Dermis microvascular lymphatic vessel endothelial cell (primary cell): ENCODE results near the gene TPRN. TPM values are rescaled to one million over a fixed set of nuclear protein-coding genes. Genes with fewer than 3 reads are reported as not detected.
A peak's percentile ranks its signal among the peaks of the same experiment; 100 is the strongest.

Source experiments
- DNase-seq, 2 donors: peaks; one replicate each; pipeline versions ENCODE4 v3.0.0 to v3.0.0-alpha.2; 2010; ENCODE audit warnings: low read depth in 2 of 2
- total RNA-seq: library from RNA; depleted of rRNA; stranded (reverse); fragments of >200 nt; gene quantifications from 2 replicates; pipeline ENCODE4 v1.2.1, GENCODE V29; 2014

TPRN gene
- total RNA-seq, 1 donor from 2014 or later = 3.3 TPM

DNA sequence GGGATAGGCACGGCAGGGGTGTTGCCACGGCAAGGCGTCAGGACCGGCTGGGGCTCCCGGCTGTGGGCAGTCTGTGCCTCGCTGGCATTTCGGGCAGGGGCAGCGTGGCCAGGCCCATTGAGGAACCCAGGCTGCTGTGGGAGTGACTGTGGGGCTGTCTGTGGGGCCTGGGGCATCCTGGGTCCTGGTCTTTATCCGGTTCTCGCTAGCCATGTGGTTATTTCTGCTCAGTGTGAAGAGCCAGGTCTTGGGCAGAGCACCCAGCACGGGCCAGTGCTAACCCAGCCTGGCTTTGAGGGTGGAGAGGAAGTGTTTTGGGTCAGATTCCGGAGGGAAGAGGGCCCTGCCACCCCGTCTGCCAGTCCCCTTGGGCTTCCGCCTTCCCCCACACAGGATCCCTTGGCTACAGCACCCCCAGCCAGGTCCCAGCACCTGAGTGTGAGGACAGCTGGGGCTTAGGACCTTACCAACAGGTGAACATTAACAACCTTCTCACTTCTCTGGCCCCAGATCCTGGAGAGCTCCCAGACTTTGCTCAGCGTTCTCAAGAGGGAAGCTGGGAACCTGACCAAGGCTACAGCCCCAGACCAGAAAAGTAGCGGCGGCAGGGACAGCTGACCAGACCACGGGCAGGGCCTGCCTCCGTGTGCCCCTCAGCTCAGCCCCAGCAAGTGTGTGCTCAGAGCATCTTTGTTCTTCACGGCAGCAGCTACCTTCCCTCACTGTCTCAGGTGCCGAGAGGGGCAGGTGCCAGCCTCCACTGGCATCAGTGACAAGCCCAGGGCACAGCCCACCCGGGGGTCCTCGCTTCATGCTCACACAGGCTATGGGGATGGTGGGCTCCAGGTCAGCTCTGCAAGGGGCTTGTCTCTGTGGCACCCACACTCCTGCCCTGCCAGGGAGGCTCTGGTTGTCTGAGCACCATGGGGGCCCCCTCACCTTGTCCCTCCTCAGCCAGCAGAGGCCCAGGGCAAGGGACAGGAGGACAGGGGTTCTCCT is 10.9 kb downstream of the TPRN start:
- no peak for DNase-seq

DNA sequence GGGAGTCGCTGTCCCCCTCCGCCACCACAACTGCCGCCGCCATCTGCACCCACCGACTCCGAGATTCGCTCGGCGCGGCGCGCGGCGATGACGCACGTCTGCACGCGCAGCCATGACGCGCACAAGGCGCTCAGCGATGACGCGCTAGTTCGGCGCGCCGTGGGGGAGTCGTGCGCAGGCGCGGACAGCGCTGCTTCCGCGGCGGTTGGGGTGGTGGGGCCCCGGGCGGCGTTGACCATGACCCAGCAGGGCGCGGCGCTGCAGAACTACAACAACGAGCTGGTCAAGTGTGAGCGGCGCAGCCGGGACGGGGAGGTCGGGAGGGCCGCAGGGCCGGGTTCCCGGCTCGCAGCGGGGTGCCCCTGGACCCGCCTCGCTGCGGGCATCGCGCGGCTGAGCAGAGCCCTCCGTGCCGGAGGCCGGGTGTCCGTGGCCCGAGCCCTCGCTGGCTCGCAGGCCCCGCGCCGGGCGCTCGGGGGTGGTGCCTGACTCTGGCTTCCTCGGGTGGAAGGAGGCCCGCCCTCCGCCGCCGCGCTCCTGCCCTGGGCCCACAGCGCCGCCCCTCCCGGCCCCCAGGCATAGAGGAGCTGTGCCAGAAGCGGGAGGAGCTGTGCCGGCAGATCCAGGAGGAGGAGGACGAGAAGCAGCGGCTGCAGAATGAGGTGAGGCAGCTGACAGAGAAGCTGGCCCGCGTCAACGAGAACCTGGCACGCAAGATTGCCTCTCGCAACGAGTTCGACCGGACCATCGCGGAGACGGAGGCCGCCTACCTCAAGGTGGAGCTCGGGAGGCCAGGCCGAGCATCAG is 11.8 kb downstream of the TPRN start, which contains the start of the genes ANAPC2 and SSNA1:
Gene ANAPC2 (minus strand): TSS at position 71 of the 807 bp plus-strand sequence. CDS start 28 bp downstream, at position 43.
Gene SSNA1 (plus strand): TSS at position 187 of the 807 bp plus-strand sequence. CDS start 51 bp downstream, at position 238.
- peak; percentile 89 to 94 for DNase-seq

DNA sequence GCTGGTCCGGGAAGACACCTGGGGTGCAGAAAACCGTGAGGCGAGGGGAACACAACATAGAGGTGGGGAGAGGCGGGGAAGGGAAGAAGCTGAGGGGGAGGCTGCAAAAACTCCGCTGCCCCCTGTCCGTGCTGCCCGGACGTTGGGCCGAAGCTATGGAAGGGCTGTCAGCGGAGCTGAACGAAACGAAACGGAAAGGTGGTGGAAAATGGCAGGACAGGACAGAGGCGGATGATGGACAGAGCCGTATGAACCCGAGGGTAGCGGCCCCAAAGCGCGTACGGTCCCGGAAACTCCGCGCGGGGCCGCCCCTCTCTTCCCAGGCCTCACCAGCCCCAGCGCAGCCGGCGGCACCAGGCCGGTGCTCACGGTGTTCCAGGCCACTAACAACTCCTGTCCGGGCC is 12.5 kb downstream of the TPRN start:
- DNase-seq = no peak

DNA sequence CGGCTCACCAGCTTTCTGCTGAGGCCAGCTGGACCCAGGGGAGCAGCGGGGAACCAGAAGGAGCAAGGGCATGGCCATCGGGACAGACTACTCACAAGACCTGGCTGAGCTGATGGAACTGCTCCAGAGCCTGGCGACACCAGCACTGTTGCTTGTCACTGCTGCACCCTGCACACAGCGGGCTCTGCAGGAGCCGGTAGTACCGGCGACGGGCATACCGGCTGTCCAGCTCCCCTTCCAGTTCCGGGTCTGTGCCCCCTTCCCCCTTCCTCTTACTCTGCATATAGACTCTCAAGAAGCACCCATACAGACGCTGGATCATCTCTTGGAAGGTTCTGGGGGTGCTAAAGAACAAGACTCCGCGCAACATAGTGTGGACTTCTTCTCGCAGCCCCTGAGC is 13.2 kb downstream of the TPRN start:
- DNase-seq = no peak

DNA sequence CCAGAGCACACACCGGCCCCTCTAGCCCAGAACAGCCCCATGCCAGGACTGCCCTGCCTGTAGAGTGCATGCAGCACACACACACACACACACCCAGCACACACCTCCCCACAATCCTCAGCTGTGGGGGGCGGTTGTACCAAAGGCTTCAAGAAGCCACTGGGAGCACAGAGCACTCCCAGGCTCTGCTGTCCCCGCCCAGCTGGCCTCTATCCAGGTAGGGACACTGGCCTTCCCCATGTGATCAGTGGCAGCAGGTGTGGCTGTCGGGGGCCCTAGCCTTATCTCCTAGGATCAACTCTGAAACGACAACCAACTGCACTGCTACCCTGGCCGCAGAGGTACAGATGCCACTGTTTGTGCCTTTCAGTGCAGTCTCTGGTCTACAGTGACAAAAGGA is 14.2 kb downstream of the TPRN start:
- no peak for DNase-seq

DNA sequence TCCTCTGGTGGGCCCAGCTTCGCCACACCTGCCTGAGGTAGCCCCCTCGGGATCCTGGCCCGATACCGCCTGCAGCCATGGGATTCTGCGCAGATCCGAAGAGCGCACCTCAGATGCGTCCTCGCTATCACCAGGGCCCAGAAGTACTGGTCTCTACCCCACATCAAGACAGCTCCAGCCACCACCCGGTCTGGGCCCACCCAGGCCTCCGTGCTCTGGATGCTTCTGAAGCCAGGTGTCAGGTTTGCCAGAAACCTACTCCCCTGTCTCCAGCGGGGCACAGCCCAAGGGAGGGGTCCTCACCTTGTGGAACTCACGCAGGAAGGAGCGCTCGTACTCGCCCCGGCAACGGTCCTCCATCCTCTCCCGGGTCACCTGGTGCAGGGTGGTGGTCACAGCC is 14.6 kb downstream of the TPRN start:
- no peak for DNase-seq

DNA sequence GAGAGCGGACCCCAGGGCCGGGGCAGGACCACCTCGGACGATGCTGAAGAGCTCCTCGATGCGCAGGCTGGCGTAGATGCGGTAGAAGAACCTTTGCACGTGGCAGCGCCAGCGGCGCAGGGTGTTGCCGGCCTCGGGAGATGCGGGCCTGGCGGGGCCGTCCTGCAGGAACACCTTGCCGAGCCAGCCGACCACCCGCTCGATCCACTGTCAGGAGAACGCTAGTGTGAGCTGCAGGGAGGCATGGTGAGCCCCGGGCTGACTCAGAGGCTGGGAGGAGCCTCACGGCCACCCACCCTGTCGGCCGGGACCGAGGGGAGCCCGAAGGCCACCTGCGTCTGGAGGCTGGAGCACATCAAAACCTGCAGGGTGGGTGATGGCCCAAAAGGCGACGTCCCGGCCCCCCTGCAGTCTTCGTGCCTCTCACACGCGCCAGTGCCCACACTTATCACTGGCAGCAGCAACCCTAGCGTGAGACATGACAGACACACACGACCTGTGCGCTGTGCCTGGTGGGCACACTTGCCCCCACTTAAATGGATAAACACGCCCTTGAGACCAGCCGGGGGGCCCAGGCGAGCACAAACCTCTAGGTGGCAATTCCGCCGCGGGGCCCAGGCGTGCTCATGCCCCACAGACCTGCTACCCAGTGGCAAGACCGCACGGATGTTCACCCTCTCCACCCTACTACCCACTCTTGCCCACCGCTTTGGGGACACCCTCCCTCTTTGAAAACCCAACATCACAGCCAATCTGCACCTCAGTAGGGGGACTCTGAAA is 15.5 kb downstream of the TPRN start:
- no peak for DNase-seq

DNA sequence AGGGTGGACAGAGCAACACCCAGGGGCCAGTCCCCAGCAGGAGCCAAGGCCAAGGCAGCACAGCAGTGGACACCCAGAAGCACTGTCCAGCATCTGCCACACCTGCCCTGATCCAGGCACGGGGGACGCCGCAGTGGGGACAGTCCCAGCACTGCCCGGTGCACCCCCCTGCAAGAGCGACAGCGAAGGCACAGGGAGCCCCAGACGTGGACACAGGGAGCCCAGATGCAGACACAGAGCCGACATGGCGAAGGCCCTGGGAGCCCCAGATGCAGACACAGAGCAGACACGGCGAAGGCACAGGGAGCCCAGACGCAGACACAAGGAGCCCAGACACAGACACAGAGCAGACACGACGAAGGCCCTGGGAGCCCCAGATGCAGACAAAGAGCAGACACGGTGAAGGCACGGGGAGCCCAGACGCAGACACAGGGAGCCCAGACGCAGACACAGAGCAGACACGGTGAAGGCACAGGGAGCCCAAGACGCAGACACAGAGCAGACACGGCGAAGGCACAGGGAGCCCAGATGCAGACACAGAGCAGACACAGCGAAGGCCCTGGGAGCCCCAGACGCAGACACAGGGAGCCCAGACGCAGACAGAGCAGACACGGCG is 16.5 kb downstream of the TPRN start:
- DNase-seq = no peak

DNA sequence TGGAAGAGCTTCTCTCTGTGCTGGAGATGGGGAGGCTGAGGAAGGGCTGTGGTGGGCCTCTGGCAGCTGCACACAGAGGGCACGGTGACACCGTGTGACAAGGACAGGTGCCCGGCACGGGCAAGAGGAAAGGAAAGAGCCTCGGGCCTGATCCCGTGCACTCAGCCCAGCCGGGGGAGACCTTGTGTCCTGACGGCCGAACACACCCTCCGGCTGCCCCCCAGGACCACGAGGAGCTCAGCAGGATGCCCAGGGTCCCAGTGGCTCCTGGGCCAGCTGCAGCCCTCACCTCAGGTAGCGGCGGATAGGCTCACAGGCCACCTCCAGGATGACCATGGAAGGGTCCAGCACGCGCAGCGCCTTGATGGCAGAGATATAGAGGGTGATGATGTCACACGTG is 17.7 kb downstream of the TPRN start:
- DNase-seq = no peak

DNA sequence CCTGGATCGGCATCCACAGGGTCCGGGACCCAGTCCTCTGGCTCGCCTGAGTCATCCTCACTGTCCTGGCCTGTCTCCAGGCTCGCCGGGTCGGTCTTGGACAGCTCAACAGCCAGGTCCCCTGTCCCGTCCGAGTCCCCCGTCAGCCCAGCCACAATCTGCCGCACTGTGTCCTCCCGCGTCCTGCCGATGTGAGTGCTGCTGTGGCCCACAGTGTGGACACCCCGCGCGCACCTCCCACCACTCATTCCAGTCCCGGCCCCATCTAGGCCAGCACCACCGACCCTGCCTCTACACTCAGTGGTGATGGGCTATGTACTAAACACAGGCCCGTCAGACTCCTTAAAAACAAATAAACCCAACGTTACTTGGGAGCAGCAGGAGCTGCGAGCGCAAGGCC is 18.9 kb downstream of the TPRN start:
- DNase-seq = no peak

DNA sequence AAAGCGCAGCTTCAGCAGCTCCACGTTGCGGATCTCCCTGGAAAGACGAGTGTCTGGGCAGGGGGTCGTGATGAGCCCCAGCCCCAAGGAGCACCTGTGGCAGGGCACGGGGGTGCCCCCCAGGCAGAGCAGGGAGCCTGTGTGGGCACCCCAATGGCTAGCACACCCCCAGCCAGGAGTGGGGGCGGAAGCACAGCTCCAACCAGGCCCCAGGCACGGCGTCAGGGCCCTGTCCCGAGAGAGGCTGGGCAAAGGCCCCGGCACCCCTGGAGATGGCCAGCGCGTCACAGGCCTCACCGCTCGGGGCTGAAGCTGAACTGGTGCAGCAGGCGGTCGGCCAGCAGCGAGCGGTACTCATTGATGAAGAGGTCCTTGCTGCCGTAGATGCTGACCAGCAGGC is 20.1 kb downstream of the TPRN start:
- DNase-seq = no peak

DNA sequence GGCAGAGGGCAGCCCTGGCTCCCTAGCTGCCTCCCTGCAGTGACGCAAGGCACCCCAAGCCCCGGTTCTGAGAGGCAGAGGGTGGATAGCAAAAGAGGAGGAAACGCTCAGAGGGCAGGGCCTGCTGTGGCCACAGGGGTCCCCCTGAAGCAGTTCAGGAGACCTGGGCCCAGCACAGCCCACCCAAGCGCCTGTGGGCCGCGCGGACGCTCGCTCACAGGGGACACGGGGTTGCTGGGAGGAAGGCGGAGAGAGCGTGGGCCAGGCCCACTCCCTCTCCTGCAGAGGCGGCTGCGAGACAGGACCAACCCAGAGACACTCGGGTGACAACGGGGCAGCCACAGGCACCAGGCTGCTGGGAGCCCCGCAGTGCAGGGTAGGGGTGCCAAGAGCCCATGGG is 20.8 kb downstream of the TPRN start:
- DNase-seq = no peak

DNA sequence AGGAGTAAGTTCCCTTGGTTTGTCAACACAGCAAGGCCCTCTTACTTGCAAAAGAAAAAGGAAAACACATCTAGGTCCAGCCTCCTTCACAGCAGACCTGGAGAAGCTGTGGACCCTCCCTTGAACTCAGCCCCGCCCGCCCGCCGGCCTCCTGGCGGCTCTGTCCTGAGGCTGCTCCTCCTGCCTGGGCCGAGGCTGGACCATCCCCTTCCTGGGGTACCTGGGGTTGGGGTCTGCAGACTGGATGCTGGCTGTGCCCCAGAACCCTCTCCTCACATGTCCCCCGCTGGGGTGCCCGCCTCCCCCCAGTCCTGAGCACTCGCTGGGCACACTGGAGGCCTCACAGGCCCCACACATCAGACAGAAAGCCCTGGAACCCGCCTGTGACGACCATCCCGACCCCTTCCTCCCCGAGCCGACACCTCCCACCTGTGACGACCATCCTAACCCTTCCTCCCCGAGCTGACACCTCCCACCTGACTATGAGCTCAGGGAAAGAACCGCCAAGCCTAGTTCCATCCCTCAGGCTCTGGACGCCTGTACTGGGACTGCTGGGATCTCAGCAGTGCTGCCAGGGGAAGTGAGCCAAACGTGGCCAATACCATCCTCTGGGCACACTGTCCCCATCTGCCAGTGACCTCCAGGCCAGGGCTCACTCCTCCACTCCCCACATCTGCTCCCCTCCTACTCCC is 21.5 kb downstream of the TPRN start:
- no peak for DNase-seq

DNA sequence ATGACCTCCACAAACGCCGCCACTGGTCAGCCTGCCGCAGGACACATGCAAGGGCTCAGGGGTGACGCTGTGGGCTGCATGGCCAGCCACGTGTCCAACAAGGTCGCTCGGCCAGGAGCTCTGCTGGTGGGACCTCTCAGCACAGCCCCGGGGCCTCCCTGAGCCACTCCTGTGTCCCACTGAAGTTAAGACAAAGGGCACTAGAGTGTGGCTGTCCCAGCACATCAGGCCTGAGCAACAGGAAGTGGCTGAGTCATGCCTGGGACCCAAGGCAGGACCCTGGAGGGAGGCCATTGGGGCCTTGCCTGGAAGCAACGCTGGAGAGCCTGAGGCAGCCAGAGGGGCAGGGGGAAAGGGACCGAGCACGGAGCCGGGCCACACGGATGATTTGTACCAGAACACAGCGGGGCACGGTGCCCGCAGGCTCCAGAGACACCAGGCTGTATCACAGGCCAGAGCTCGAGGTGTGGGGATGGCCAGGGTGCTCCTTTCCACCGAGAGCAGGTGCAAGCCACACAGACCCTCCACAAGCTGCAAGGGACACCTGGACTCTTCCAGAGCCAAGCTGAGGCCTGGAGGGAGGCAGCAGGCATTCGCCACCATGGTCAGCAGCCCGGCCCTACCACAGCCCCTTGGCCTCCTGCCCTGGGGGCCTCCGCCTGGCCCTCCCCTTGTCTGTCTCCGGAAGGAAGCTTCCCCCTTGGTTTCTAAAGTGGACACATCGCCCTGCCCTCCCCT is 22.2 kb downstream of the TPRN start:
- DNase-seq = peak in 1 of 2 donors; percentile 21

DNA sequence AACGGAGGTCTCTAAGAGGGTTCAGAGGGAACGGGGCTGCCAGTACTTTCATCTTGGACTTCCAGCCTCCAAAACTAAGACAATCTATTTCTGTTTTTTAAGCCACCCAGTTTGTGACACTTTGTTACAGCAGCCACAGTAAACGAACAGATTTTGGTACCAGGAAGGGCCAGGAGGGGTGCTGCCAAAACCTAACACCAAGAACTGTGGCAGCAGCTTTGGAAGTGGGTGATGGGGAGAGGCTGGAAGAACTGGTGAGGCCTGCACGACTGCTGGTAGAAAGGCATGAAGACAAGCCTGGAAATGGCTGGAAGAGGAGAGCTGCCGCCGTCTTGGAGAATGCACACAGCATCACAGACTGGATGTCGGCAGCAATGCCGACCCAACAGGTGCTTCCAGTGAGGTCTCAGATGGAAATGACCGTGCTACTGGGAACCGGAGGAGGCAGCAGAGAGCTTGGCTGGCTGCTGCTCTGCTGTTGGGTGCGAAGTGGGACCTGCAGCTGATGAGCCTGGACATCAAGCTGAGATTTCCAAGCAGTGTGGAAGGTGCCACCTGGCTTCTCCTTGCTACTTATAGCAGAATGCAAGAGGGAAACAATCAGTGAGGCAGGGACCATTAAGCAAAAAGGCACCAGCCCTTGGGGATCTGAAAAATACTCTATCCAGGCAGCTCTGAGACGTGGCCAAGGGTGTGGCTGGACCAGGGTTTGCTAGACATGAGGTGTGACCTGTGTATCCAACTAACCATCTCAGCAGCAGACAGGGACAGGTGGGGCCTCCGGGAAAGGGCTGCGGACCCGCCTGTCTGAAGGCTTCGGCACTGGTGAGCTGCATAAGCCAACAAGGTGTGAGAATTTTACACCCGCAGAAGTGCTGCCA is 24.0 kb downstream of the TPRN start:
- DNase-seq = peak; percentile 28 to 52

DNA sequence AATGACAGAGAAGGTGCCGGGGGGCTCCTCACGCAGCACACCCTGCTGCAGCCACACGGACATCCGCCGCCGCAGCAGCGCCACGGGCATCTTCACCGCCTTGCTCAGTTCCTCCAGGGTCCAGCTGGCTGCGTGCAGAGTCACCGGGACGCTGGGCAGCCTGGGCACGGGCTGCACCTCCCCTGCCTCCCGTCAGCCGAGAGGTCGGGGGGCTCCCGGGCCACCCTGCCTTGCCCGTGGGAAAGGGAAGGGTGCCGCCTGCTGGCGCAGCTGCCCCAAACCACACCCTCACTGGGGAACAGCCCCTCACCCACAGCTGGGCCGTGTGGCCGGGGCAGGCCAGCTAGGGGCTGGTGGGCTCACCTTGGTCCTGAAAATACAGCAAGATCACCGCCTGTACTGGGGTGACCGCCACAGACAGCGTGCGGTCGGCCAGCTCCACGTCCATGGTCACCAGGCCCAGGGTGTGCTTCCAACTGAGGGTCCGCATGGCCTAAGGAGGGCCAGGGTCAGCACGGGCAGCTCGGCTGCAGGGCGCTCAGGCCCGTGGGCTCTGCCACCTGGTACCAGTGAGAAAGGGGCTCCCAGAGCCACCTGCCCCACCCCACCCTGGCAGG is 25.1 kb downstream of the TPRN start:
- no peak for DNase-seq

DNA sequence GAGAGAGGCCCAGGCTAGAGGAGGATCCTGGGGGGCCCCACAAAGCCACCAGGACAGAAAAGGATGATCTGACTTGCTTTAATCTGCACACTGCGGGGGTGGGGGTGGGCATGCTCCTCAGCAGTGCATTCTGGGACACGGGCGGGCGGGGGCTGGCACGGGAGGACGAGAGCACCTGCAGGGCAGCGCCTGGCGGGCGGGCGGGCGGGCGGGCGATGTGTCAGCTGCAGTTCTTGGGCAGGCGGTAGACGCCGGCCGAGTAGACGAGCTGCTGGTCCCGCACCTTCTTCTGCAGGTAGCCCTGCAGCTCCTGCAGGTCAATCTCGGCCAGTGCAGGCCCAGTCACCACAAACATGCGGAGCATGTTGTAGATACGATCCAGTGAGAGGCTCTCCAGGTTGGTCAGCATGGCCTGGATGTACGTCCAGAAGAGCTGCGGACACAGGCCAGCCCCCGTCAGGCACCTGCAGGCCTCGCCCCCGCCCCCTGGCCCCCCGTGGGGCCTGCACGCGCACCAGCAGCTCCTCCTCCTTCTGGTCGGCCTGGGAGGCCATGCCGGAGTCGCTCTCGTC is 25.7 kb downstream of the TPRN start:
- no peak for DNase-seq
